GM03348 (cell line): ENCODE measurements around the gene ATL2.
"Not testable (repeated sequence)": the region's sequence is repeated elsewhere in the genome, so short reads cannot be mapped to it uniquely, and the experiment has no call there.

ENCODE experiments used
- DNase-seq: peaks from one replicate; pipeline ENCODE4 v3.0.0; 2012; ENCODE audit warnings: low spot score

ATL2 gene

DNA sequence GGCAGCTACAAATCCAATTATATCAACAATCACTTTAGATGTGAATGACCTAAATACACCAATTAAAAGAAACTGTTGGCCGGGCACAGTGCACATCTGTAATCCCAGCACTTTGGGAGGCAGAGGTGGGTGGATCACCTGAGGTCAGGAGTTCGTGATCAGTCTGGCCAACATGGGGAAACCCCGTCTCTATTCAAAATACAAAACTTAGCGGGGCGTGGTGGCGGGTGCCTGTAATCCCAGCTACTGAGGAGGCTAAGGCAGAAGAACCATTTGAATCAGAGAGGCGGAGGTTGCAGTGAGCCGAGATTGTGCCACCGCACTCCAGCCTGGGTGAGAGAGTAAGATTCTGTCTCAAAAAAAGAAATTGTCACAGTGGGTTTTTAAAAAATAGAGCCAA, 49.5 kb downstream of the ATL2 start:
- DNase-seq = no peak

DNA sequence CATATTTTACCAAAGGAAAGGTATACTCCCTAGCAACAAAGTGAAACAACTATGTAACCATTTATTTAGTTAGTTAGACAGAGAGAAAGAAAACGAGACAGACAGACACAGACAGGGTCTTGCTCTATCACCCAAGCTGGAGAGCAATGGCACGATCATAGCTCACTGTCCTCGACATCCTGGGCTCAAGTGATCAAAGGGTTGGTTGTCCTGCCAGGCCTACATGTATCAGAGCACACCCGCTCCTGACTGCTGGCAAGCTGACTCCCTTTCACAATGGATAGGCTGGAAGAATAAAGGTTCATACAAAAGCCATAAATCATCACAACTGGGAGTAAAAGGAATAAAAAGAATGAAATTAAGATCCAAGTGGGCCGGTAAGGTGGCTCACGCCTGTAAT, 53.5 kb downstream of the ATL2 start:
- DNase-seq = no peak

DNA sequence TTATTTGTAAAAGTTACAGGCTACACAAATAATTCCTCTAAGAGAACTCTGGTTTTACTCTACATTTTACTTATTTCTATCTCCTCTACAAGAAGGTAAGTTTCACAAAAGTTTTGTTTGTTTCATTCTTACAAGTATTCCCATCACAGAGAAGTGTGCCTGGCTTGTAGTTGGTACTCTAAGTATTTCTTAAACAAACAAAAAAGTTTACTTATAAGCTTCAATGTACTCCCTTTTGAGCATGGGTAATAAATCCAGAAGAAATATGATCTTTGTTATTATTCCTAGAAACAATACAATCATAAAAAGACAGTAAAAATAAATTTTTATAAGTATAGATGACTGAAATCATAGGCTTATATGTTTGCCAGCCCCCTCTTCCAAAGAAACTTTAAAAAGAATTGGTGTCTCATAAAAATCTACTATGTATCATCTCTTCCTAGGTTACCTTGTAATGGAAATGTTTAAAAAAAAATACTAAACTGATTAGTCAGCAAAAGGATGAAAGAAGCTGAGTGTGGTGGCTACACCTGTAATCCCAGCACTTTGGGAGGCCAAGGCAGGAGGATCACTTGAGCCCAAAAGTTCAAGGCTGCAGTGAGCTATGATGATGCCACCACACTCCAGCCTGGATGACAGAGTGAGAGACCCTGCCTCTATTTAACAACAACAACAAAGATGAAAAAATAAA, 54.7 kb downstream of the ATL2 start:
- no peak for DNase-seq

DNA sequence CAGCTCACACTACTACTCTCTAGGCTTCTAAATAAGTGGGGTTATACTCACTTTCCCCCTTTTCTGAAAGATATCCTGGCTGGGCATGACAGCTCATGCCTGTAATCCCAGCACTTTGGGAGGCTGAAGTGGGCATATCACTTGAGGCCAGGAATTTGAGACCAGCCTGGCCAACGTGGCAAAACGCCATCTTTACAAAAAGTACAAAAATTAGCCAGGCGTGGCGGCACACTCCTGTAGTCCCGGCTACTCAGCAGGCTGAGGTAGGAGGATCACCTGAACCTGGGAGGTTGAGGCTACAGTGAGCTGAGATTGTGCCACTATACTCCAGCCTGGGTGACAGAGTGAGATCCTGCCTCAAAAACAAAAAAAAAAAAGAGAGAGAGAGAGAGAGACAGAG, 57.8 kb downstream of the ATL2 start:
- not testable (repeated sequence) for DNase-seq

DNA sequence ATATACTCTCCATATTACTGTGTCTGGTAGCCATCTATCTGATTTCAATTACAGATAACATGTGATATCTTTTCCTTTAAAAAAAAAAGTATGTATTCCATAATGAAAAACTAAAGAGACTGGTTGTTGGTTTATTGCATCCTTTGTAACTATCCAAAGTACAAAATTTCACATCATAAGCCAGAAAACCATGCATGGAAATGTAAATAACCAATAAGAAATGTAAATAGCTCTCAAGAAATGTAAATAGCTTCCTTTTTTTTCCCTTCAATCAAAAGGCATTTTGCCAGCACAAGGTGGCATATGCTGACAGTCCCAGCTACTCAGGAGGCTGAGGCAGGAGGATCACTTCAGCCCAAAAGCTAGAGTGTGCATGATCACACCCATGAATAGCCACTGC, 59.3 kb downstream of the ATL2 start:
- no peak for DNase-seq

DNA sequence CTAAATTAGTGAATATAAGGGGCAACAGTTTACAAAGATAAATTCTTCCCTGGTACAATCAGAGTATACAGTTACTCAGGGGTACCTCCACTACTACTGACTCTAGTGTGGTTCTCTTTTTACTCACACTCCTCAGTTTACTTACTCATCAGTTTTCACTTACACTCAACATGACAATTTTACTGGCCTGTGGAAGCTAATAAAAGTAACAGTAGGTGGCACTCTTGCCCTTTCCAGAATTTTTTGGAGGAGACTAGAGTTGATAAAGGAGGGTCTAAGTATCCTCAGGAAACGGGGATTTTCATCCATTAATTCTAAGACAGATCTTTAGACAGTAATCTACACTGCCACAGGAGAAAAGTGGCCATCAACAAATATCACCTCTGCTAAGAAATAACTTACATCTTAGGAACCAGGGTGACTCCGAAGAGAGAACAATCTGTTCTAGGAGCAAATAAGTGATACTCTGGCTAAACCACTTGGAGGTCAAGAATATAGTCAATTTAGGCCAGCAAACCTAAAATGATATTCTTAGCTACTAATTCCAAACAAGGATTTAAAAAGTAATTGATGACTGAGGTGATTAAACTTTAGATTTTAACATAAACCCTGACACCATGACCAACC, 61.3 kb downstream of the ATL2 start:
- DNase-seq = peak; percentile 50

DNA sequence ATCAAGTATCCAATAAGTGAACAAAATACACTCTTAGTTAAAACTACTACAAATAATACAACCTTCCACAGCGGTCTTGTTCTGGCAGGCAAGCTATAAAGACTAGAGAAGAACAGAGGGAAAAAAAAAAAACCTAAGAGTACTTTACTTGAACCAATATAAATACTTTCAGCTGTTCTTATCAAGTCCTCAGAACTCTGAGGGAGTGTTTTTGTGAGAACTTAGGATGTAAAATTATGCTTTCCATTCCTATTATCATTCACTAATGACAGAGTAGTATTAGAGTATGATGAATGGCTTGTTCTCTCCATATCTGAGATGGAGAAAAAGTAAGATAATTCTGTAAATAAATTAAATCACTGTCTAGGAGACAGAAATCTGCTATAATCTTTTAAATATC, 68.3 kb downstream of the ATL2 start:
- no peak for DNase-seq

DNA sequence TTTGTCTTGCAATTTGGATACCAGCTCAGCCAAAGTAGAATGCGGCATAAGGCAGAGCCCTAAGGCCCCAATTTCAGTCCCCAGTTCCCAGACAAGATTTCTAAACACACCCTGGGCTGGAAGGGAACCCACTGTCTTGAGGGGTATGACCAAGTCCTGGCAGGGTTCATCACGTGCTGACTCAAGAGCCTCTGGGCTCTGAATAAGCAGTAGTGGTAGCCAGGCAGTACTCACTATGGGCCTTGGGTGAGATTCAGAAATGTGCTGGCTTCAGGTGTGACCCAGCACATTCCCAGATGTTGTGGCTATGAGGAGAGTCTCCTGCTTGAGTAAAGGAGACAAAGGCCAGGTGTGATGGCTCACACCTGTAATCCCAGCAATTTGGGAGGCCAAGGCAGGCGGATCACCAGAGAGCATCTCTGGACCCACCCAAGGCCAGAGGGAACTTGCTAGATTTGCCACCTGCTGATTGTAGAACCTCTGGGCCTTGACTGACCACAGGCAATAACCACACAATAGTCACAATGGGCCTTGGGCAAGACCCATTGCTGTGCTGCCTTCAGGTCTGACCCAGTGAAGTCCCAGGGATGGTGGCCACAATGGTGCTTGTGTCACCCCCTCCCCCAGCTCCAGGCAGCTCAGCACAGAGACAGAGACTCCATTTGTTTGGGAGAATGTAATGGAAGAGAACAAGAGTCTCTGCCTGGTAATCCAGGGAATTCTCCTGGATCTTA, 74.9 kb downstream of the ATL2 start:
- no peak for DNase-seq

DNA sequence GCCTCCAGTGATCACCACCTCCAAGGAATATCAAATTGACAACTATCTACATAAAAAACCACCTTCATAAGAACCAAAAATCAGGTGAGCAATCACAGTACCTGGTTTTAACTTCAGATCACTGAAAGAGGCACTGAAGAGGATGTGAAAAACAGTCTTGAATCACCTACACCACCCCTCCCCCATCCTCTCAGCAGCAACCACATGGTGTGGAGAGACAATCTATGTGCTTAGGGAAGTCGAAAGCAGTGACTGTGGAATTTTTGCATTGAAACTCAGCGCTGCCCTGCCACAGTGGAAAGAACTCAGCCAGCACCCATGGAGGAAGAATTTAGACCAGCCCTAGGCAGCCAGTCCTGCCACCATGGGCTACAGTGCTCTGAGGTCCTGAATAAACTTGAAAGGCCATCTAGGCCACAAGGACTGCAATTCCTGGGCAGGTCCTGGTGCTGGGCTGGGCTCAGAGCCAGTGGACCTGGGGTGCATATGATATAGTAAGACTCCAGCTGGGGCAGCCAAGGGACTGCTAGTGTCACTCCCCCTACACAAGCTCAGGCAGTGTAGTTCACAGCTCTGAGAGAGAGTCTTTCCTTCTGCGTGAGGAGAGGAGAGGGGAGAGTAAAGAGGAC, 75.6 kb downstream of the ATL2 start:
- no peak for DNase-seq

DNA sequence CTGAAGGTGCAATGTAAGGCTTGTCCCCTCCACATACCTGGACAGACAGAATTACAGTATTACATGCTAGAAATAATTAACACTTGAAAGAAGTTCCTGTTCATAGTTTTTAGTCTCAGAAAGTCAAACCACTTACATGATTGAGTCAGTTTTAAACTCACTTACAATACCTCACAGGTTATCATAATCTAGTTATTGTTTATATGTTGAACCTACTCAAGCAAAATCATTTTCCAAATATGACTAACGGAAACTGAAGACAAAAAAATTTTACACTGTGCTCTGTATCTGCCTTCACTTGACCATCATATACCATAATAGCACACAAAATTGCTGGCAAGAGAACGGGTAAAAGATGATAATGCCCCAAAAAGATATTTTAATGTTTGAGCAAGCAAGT, 78.5 kb downstream of the ATL2 start:
- DNase-seq = no peak

DNA sequence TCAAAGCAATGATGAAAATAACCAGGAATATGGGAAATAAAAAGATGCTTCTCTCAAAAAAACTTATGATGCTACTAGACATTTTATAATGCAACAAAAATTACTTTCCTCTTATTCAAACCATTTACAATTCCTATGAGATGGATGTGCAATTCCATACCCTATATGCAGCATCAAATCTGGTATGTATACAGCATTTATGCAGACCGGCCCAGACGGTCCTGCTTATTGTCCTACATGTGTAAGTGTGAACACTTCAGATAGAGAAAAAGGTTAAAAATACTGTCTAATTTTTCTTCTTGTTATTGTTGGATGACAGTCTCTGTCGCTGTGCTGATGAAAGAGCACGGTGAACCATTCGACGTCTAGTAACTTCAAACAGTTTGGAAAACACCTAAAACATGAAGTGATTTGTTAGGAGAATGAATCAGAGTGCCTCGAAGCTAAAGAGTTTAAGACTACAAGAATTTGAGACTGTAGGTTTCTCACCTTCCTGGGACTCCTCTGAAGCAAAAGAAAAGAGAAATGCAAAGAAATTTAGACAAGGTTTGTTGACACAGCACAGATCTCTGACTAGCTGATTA, 80.8 kb downstream of the ATL2 start:
- DNase-seq = no peak

DNA sequence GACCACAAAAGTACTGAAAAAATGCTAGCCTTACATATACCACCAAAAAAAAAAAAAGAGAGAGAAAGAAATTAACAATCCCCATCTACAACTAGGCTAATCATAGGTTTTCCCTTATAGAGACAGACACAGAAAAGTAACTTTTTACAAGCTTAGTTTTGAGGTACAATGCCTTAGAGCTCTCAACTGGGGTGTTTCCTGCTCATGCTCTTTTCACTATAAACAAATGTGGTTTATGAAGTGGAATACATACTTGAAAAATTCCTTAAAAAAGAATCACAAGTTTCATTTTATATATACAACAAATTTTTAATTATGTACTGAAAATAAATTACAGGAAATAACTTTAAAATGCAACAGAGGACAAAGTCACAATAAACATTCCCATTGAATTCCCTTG, 82.5 kb downstream of the ATL2 start:
- no peak for DNase-seq

DNA sequence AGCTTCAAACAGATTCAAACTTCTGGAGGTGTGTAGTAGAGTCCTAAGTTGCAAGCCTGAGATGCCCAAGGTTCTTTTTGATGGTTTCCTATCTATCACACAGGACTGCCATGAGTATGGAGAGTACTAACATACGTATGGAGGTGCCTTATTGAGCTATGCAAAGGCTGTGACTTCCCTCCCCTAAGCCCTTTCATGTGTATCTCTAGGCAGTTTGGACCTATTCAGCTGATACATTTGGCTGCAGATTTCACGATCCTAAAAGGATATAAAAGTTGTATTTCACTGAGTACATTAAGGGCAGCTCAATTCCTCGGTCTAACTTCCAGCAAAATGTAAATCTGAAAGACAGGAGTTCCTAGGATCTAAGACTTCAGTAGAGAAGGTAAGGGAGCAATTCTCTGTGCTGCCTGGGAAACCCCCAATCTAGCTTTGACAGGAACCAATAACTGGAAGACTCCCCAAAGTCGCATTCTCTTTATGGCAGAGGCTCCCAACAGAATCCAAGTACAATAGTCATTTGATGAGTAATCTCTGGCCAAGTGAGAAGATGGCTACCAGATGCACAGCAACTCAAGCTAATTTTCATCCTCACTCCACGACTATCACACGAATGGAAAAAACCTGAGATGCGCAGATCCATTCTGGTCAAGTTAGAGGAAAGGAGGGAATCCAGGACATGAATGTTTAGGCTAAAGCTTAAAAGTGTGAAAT, 83.8 kb downstream of the ATL2 start:
- peak; percentile 19 for DNase-seq

DNA sequence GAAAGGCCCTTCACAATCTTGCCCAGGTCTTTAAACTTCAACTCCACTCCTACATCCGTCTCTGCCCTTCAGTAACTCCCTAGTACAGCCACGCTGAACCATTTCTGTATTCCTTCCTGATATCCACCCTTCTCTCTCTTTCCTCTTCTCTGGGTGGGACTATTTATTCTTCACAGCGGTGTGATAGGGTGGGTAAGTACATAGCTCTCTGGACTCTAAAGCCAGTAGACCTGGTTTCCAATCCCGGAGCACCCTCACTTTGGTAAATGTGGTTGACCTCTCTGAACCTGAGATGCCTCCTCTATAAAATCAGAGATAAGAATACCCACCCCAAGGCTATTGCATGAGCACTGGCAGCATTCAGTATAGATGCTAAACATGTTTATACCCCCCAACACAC, 86.7 kb downstream of the ATL2 start:
- no peak for DNase-seq

DNA sequence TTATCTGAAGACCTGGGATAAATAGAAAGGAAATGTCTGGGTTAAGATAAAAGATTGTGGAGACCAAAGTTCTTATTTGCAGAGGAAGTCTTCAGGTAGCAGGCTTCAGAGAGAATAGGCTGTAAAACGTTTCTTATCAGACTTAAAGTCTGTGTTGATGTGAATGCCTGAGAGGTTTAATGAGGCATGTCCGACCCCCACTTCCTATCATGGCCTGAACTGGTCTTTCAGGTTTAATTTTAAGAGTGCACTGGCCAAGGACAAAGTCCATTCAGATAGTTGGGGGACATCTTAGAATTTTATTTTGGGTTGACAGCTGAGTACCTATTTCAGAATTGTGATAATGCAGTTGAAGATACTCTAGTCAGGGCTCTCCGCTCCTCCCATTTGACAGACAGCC, 92.1 kb downstream of the ATL2 start:
- no peak for DNase-seq

DNA sequence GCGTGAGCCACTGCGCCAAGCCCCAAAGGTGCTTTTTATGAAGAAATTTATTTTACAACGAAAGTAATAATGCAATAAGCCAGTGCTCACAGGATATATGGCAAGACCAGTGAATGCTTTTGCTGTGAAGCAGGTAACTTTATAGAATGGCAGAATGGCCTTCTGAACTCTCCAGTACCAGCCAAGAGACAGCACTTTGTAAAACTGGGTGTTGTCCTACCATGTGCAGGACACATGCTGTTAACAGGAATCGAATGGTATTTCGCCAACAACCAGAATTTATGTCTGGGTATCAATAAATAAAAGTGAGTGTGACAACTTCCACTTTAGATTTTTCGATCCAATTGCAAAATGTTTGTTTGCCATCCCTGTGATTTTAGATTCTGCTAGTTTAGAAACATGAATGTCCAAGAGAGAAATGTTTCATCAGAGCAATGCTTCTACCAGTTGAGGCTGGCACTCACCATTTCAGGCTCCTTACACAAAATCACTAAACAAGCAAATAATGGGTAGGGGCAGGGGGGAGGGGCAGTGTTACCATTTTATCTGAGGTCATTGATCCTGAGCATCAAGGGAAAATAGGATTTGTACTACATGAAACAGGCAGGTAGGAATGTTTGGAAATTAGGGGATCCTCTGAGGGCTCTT, 95.9 kb downstream of the ATL2 start:
- DNase-seq = no peak

DNA sequence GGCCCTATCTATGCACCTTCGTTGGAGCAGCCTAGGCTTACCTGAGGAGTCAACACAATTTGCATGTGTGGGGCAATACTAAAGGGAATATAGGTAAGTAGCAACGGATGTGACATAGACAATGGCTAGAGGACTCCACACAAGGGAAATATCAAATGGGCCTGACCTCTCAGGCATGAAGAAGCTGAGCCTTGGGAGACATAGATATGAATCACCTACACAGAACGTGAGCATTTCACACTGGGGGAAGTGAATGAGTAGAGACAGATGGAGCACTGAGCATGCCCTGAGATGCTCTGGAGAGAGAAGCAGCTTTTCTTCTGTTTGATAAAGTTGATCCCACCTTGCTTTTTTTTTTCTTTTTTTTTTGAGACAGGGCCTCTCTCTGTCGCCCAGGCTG, 97.9 kb downstream of the ATL2 start:
- no peak for DNase-seq

DNA sequence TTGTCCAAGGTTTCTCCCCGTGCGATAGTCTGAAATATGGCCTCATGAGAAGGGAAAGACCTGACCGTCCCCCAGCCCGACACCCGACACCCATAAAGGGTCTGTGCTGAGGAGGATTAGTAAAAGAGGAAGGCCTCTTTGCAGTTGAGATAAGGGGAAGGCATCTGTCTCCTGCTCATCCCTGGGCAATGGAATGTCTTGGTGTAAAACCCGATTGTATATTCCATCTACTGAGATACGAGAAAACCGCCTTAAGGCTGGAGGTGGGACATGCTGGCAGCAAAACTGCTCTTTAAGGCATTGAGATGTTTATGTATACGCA, 99.0 kb downstream of the ATL2 start:
- DNase-seq = not testable (repeated sequence)

DNA sequence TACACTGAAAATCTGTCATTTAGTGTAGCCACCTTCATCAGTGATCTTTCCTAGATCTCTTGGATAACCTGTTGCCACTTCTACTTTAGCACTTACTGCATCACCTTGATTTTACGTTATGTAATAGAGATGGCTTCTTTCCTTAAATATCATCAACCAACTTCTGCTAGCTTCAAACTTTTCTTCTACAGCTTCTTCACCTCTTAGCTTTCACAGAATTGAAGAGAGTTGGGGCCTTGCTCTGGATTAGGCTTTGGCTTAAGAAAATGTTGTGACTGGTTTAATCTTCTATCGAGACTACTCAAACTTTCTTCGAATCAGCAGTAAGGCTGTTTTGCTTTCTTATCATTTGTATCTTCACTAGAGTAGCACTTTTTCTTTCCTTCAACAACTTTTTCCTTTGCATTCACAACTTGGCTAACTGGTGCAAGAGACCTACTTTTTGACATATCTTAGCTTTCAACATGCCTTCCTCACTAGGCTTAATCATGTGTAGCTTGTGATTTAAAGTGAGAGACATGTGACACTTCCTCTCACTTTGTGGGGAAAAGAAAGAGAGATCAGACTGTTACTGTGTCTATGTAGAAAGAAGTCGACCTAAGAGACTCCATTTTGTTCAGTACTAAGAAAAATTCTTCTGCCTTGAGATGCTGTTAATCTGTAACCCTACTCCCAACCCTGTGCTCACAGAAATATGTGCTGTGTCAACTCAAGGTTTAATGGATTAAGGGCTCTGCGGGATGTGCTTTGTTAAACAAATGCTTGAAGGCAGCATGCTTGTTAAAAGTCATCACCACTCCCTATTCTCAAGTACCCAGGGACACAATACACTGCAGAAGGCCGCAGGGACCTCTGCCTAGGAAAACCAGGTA, 99.6 kb downstream of the ATL2 start:
- DNase-seq = no peak
